Mesenchymal stem cell (in vitro differentiated cells and primary cell): ENCODE results near the gene PTPRCAP.

Experiments
- DNase-seq: peaks from one replicate; pipeline ENCODE4 v3.0.0-alpha.2; 2013
- H2AFZ ChIP-seq: one replicate; pipeline ENCODE4 v1.6.1; 2013; ENCODE audit warnings: low read depth, mild to moderate bottlenecking, control low read depth, inconsistent platforms, low read length, moderate library complexity
- H2AK5ac ChIP-seq: 2 replicates; pipeline ENCODE4 v1.6.1; 2013; ENCODE audit warnings: low read length, moderate library complexity, mild to moderate bottlenecking, inconsistent platforms; ENCODE audit not compliant: severe bottlenecking
- H2BK120ac ChIP-seq: one replicate; pipeline ENCODE4 v1.6.1; 2013; ENCODE audit warnings: low read depth, mild to moderate bottlenecking, inconsistent platforms, low read length, moderate library complexity
- H2BK12ac ChIP-seq, 2 experiments: one replicate each; pipeline ENCODE4 v1.6.1; 2013; ENCODE audit warnings: inconsistent platforms in 2 of 2, low read length in 2 of 2, mild to moderate bottlenecking in 2 of 2, moderate library complexity in 2 of 2, control low read depth in 1 of 2
- H2BK15ac ChIP-seq: one replicate; pipeline ENCODE4 v1.6.1; 2013; ENCODE audit warnings: mild to moderate bottlenecking, low read depth, inconsistent platforms; ENCODE audit not compliant: poor library complexity, severe bottlenecking
- H2BK5ac ChIP-seq: 2 replicates; pipeline ENCODE4 v1.6.1; 2013; ENCODE audit warnings: low read depth, mild to moderate bottlenecking, low read length, control low read depth, inconsistent platforms; ENCODE audit not compliant: poor library complexity, severe bottlenecking
- H3K14ac ChIP-seq, 2 experiments: one replicate each; pipeline ENCODE4 v1.6.1; 2013; ENCODE audit warnings: inconsistent platforms in 2 of 2, low read length in 2 of 2, control low read depth in 1 of 2, mild to moderate bottlenecking in 1 of 2, moderate library complexity in 1 of 2
- H3K18ac ChIP-seq, 2 experiments: one replicate each; pipeline ENCODE4 v1.6.1; 2013; ENCODE audit warnings: inconsistent platforms in 2 of 2, low read length in 2 of 2, control low read depth in 1 of 2, low read depth in 1 of 2, mild to moderate bottlenecking in 1 of 2
- H3K23ac ChIP-seq, 2 experiments: one replicate each; pipeline ENCODE4 v1.6.1; 2013; ENCODE audit warnings: inconsistent platforms in 2 of 2, low read length in 2 of 2, mild to moderate bottlenecking in 2 of 2, moderate library complexity in 2 of 2, control low read depth in 1 of 2
- H3K27ac ChIP-seq: 2 replicates; pipeline ENCODE4 v1.5.1; 2013; ENCODE audit warnings: mild to moderate bottlenecking, moderate library complexity, low read length, control low read depth, inconsistent platforms; ENCODE audit not compliant: poor library complexity, severe bottlenecking
- H3K27me3 ChIP-seq, 2 experiments: 2 replicates each; pipeline versions ENCODE4 v1.6.1 to v1.7.0; 2013; ENCODE audit warnings: low read length in 2 of 2, mild to moderate bottlenecking in 2 of 2, moderate library complexity in 2 of 2, control low read depth in 1 of 2, inconsistent platforms in 1 of 2; ENCODE audit not compliant: control insufficient read depth in 1 of 2, insufficient read depth in 1 of 2
- H3K36me3 ChIP-seq, 2 experiments: 2 replicates each; pipeline versions ENCODE4 v1.6.1 to v1.7.0; 2013; ENCODE audit warnings: low read length in 2 of 2, control low read depth in 1 of 2, inconsistent platforms in 1 of 2, low read depth in 1 of 2, mild to moderate bottlenecking in 1 of 2; ENCODE audit not compliant: insufficient read depth in 2 of 2, control insufficient read depth in 1 of 2
- H3K4ac ChIP-seq, 2 experiments: one replicate each; pipeline ENCODE4 v1.6.1; 2013; ENCODE audit warnings: inconsistent platforms in 2 of 2, low read length in 2 of 2, mild to moderate bottlenecking in 2 of 2, moderate library complexity in 2 of 2, control low read depth in 1 of 2, low read depth in 1 of 2
- H3K4me1 ChIP-seq: 2 replicates; pipeline ENCODE4 v1.6.1; 2013; ENCODE audit warnings: low read depth, low read length, control low read depth; ENCODE audit not compliant: control insufficient read depth, insufficient read depth
- H3K4me2 ChIP-seq: 2 replicates; pipeline ENCODE4 v1.6.1; 2013; ENCODE audit warnings: low read length, mild to moderate bottlenecking, inconsistent platforms; ENCODE audit not compliant: poor library complexity, severe bottlenecking
- H3K4me3 ChIP-seq, 2 experiments: 2 replicates each; pipeline versions ENCODE4 v1.5.1 to v1.7.0; 2013; ENCODE audit warnings: low read length in 2 of 2, mild to moderate bottlenecking in 2 of 2, control low read depth in 1 of 2, low read depth in 1 of 2; ENCODE audit not compliant: insufficient read depth in 1 of 2
- H3K79me1 ChIP-seq: replicated peaks from 2 replicates; pipeline ENCODE4 v1.6.1; 2013; ENCODE audit warnings: mild to moderate bottlenecking, control low read depth, low read length, inconsistent platforms; ENCODE audit not compliant: poor library complexity, severe bottlenecking
- H3K9ac ChIP-seq: 2 replicates; pipeline ENCODE4 v1.7.0; 2013; ENCODE audit warnings: mild to moderate bottlenecking, low read length, moderate library complexity
- H3K9me3 ChIP-seq: 2 replicates; pipeline ENCODE4 v1.7.0; 2013; ENCODE audit warnings: mild to moderate bottlenecking, low read length; ENCODE audit not compliant: control insufficient read depth
- H4K8ac ChIP-seq: one replicate; pipeline ENCODE4 v1.6.1; 2013; ENCODE audit warnings: inconsistent platforms, mild to moderate bottlenecking, low read length, moderate library complexity
- H4K91ac ChIP-seq: one replicate; pipeline ENCODE4 v1.6.1; 2013; ENCODE audit warnings: mild to moderate bottlenecking, low read length, inconsistent platforms
- WGBS: methylation state at CpG from one replicate; pipeline ENCODE4 v1.1.7; 2013; ENCODE audit warnings: mixed read lengths; 5-methylcytosine and 5-hydroxymethylcytosine counted together

Gene PTPRCAP

GRCh38 chr11:67469508-67469811 is 32.0 kb upstream of the PTPRCAP start:
- H3K23ac ChIP-seq = no peak overlapping the region
- peaks cover 17% of the 10 kb centered on the region for H3K79me1 ChIP-seq
- no peak overlapping the region for H2BK120ac ChIP-seq
- H2BK12ac ChIP-seq = no peak overlapping the region
- H4K8ac ChIP-seq = peak overlapping the region; percentile 98
- H2BK15ac ChIP-seq = peak overlapping the region; percentile 26
- peak overlapping the region; percentile 69 to 89 for H3K18ac ChIP-seq
- peak overlapping the region; percentile 89 for H4K91ac ChIP-seq
- H2AFZ ChIP-seq = peak overlapping the region; percentile 66
- no peaks in the 10 kb centered on the region for H3K9me3 ChIP-seq
- H3K27me3 ChIP-seq = no peaks in the 10 kb centered on the region
- peak overlapping the region; percentile 79 for H3K4me2 ChIP-seq
- peak overlapping the region; percentile 55 to 88 for H3K4me3 ChIP-seq
- no peak overlapping the region for H2BK5ac ChIP-seq
- DNase-seq = no peak
- peak overlapping the region; percentile 94 for H3K9ac ChIP-seq
- WGBS = 45% methylated on average over 9 of the region's 9 CpGs
- peaks cover 24% of the 10 kb centered on the region for H3K4me1 ChIP-seq
- H3K27ac ChIP-seq = peak overlapping the region; percentile 61
- no peak overlapping the region for H3K14ac ChIP-seq
- H3K36me3 ChIP-seq = peaks cover 13% of the 10 kb centered on the region in 2 experiments
- peak overlapping the region; percentile 5 for H2AK5ac ChIP-seq
- peak overlapping the region in 1 of 2 experiments; percentile 60 for H3K4ac ChIP-seq

GRCh38 chr11:67468759-67469507 is 31.5 kb upstream of the PTPRCAP start, which contains the start of gene TMEM134:
TSS of gene TMEM134 (minus strand) at chr11:67469251. CDS start at chr11:67469192, 59 bp downstream.
- Histone ChIP-seq H3K27me3 (no peaks in the 10 kb centered on the region), H3K79me1 (peaks cover 17% of the 10 kb centered on the region), H3K23ac (peak within 1 kb of the TSS in 1 of 2 experiments; percentile 95), H2BK15ac (peak within 1 kb of the TSS; percentile 97), H2AFZ (peak within 1 kb of the TSS; percentile 66), H3K4me1 (peaks cover 29% of the 10 kb centered on the region), H3K36me3 (peaks cover 13 to 15% of the 10 kb centered on the region in 2 experiments), H3K9ac (peak within 1 kb of the TSS; percentile 94), H3K14ac (peak within 1 kb of the TSS in 1 of 2 experiments; percentile 97), H3K4me2 (peak within 1 kb of the TSS; percentile 86), H3K4ac (peak within 1 kb of the TSS; percentile 26 to 90), H4K8ac (peak within 1 kb of the TSS; percentile 98), H3K4me3 (peak within 1 kb of the TSS; percentile 88), H3K27ac (peak within 1 kb of the TSS; percentile 61), H2AK5ac (peak within 1 kb of the TSS; percentile 18), H3K9me3 (no peaks in the 10 kb centered on the region), H2BK12ac (peak within 1 kb of the TSS in 1 of 2 experiments; percentile 29), H3K18ac (peak within 1 kb of the TSS; percentile 81 to 89), H4K91ac (peak within 1 kb of the TSS; percentile 89), H2BK120ac (no peak within 1 kb of the TSS), H2BK5ac (peak within 1 kb of the TSS; percentile 77)
- peak; percentile 92 for DNase-seq
- under 1% methylated on average over 76 of the region's 76 CpGs for WGBS

GRCh38 chr11:67468456-67468758 is 30.9 kb upstream of the PTPRCAP start:
- peak overlapping the region in 1 of 2 experiments; percentile 90 for H3K4ac ChIP-seq
- no peak overlapping the region for H3K14ac ChIP-seq
- peaks cover 13 to 17% of the 10 kb centered on the region in 2 experiments for H3K36me3 ChIP-seq
- H3K27me3 ChIP-seq = no peaks in the 10 kb centered on the region
- H3K18ac ChIP-seq = peak overlapping the region in 1 of 2 experiments; percentile 81
- H3K4me1 ChIP-seq = peaks cover 32% of the 10 kb centered on the region
- H4K8ac ChIP-seq = no peak overlapping the region
- no peak overlapping the region for H2BK15ac ChIP-seq
- DNase-seq = no peak
- peak overlapping the region; percentile 43 for H4K91ac ChIP-seq
- no peaks in the 10 kb centered on the region for H3K9me3 ChIP-seq
- 33% methylated on average over 6 of the region's 6 CpGs for WGBS
- H2BK120ac ChIP-seq = no peak overlapping the region
- H2AFZ ChIP-seq = no peak overlapping the region
- H3K4me3 ChIP-seq = peak overlapping the region; percentile 84 to 88
- H2AK5ac ChIP-seq = peak overlapping the region; percentile 18
- peaks cover 17% of the 10 kb centered on the region for H3K79me1 ChIP-seq
- H3K4me2 ChIP-seq = peak overlapping the region; percentile 86
- peak overlapping the region; percentile 77 for H2BK5ac ChIP-seq
- peak overlapping the region in 1 of 2 experiments; percentile 29 for H2BK12ac ChIP-seq
- peak overlapping the region; percentile 87 for H3K9ac ChIP-seq
- peak overlapping the region in 1 of 2 experiments; percentile 26 for H3K23ac ChIP-seq
- H3K27ac ChIP-seq = peak overlapping the region; percentile 31

- H3K4me2 ChIP-seq = peak overlapping the region; percentile 86
- H3K36me3 ChIP-seq = peaks cover 13 to 17% of the 10 kb centered on the region in 2 experiments
- peak overlapping the region; percentile 84 to 88 for H3K4me3 ChIP-seq
- 78% methylated on average over 5 of the region's 5 CpGs for WGBS
- no peak overlapping the region for H3K27ac ChIP-seq
- H4K91ac ChIP-seq = no peak overlapping the region
- H3K27me3 ChIP-seq = no peaks in the 10 kb centered on the region
- no peak overlapping the region for H3K23ac ChIP-seq
- peak overlapping the region; percentile 27 for H2AK5ac ChIP-seq
- no peak overlapping the region for H3K14ac ChIP-seq
- peak overlapping the region in 1 of 2 experiments; percentile 6 for H2BK12ac ChIP-seq
- H3K18ac ChIP-seq = no peak overlapping the region
- DNase-seq = no peak
- H3K79me1 ChIP-seq = peaks cover 17% of the 10 kb centered on the region
- no peak overlapping the region for H2AFZ ChIP-seq
- H3K9me3 ChIP-seq = no peaks in the 10 kb centered on the region
- peaks cover 32% of the 10 kb centered on the region for H3K4me1 ChIP-seq
- peak overlapping the region; percentile 87 for H3K9ac ChIP-seq
- H3K4ac ChIP-seq = no peak overlapping the region
- no peak overlapping the region for H2BK120ac ChIP-seq
- no peak overlapping the region for H4K8ac ChIP-seq
- no peak overlapping the region for H2BK5ac ChIP-seq
- peak overlapping the region; percentile 73 for H2BK15ac ChIP-seq
Observed at GRCh38 chr11:67468056-67468455, 30.6 kb upstream of the PTPRCAP start.
